GM21360 (cell line): Measurements from ENCODE around the gene TM4SF1.
"Not testable (repeated sequence)": the region's sequence is repeated elsewhere in the genome, so short reads cannot be mapped to it uniquely, and the experiment has no call there.

Experiments used
- ATAC-seq: cut with Tn5 transposase; IDR thresholded peaks from one replicate; pipeline ENCODE4 v1.9.1; 2021; ENCODE audit warnings: mild to moderate bottlenecking, moderate library complexity; ENCODE audit not compliant: unreplicated experiment

The TM4SF1 gene

GRCh38 chr3:149352556-149352955 is 24.9 kb downstream of the TM4SF1 start:
- peak; percentile 92 for ATAC-seq

- no peak for ATAC-seq
Measured at GRCh38 chr3:149343951-149344350, 33.5 kb downstream of the TM4SF1 start.

- no peak for ATAC-seq
Measured at GRCh38 chr3:149342413-149343380, 34.8 kb downstream of the TM4SF1 start.

- no peak for ATAC-seq
Measured at GRCh38 chr3:149340310-149340933, 37.0 kb downstream of the TM4SF1 start.

GRCh38 chr3:149339931-149340309 is 37.5 kb downstream of the TM4SF1 start:
- no peak for ATAC-seq

GRCh38 chr3:149337486-149337885 is 40.0 kb downstream of the TM4SF1 start:
- not testable (repeated sequence) for ATAC-seq

- ATAC-seq = no peak
Measured at GRCh38 chr3:149336925-149337324, 40.5 kb downstream of the TM4SF1 start.

- ATAC-seq = no peak
Measured at GRCh38 chr3:149333176-149333859, 44.1 kb downstream of the TM4SF1 start, which contains the start of gene TM4SF18. Gene TM4SF18 (minus strand): TSS chr3:149333636. CDS start chr3:149333382, 254 bp downstream.

- no peak for ATAC-seq
Measured at GRCh38 chr3:149332771-149333170, 44.7 kb downstream of the TM4SF1 start.

- no peak for ATAC-seq
Measured at GRCh38 chr3:149332227-149332765, 45.2 kb downstream of the TM4SF1 start.

GRCh38 chr3:149331396-149331795 is 46.1 kb downstream of the TM4SF1 start:
- no peak for ATAC-seq

GRCh38 chr3:149330609-149331331 is 46.7 kb downstream of the TM4SF1 start:
- ATAC-seq = no peak

- ATAC-seq = no peak
Measured at GRCh38 chr3:149327156-149327555, 50.3 kb downstream of the TM4SF1 start.

GRCh38 chr3:149325581-149325980 is 51.9 kb downstream of the TM4SF1 start:
- ATAC-seq = no peak

GRCh38 chr3:149324332-149324731 is 53.1 kb downstream of the TM4SF1 start:
- ATAC-seq = no peak

GRCh38 chr3:149321640-149322039 is 55.8 kb downstream of the TM4SF1 start:
- ATAC-seq = no peak

GRCh38 chr3:149321136-149321535 is 56.3 kb downstream of the TM4SF1 start:
- no peak for ATAC-seq

- ATAC-seq = no peak
Measured at GRCh38 chr3:149319750-149320149, 57.7 kb downstream of the TM4SF1 start.
